ENCODE measurements around the gene TRIM71. TPM values are rescaled to one million over a fixed set of nuclear protein-coding genes. Genes with fewer than 3 reads are reported as not detected.

TRIM71 gene
- total RNA-seq, 2 donors from 2014 or later: 0.03 TPM; not detected in 1

DNA sequence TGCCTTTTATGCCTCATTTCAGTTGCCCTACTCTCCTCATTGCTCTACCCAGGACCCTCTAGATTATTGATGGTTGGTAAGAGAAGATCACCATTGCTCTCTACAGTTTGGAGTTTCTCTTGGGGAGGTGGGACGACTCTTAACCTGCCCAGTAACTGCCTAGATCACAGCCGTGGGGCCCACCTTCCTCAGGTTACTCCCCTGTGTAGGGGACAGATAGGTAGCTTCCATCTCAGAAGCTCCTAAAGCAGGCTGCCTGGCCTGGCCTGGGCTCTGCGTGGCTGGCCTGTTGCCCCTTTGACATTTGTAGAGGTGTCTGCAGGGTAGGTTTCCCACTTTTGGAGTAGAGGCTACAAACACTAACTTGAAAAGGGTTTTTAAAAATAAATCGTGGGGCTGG, 42.7 kb downstream of the TRIM71 start:
- H3K4me1 Mint-ChIP-seq: no peaks in the 10 kb centered on the region
- H3K36me3 Mint-ChIP-seq (ENCODE audit: low read depth): no peaks in the 10 kb centered on the region
- H3K27me3 Mint-ChIP-seq: peaks cover 14% of the 10 kb centered on the region
- ATAC-seq (replicated peaks): no peak
- H3K9me3 Mint-ChIP-seq: no peaks in the 10 kb centered on the region
- no peak overlapping the region for H3K27ac Mint-ChIP-seq
- no peak overlapping the region for H3K4me3 Mint-ChIP-seq

DNA sequence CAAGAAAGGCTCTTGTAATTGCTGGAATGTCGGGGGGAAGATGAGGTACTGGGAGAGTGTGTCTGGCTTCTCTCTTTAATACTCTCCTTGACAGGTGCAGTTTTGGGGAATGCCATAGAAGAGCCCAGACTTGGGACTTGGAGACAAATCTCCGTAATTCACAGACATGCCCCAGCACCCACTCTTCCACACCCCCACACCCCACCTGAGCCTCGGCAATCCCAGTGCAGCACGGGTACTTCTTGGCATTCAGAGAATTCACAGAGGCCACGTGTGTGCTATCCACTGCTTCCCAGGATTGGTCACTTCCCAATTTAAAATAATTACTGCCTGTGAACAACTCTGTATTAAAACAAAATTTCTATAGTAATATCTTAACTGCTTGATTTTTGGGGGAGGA, 43.9 kb downstream of the TRIM71 start:
- no peak for ATAC-seq (replicated peaks)
- H3K36me3 Mint-ChIP-seq (ENCODE audit: low read depth): no peaks in the 10 kb centered on the region
- H3K27me3 Mint-ChIP-seq: peaks cover 11% of the 10 kb centered on the region
- H3K4me1 Mint-ChIP-seq: no peaks in the 10 kb centered on the region
- no peaks in the 10 kb centered on the region for H3K9me3 Mint-ChIP-seq
- no peak overlapping the region for H3K4me3 Mint-ChIP-seq
- no peak overlapping the region for H3K27ac Mint-ChIP-seq

DNA sequence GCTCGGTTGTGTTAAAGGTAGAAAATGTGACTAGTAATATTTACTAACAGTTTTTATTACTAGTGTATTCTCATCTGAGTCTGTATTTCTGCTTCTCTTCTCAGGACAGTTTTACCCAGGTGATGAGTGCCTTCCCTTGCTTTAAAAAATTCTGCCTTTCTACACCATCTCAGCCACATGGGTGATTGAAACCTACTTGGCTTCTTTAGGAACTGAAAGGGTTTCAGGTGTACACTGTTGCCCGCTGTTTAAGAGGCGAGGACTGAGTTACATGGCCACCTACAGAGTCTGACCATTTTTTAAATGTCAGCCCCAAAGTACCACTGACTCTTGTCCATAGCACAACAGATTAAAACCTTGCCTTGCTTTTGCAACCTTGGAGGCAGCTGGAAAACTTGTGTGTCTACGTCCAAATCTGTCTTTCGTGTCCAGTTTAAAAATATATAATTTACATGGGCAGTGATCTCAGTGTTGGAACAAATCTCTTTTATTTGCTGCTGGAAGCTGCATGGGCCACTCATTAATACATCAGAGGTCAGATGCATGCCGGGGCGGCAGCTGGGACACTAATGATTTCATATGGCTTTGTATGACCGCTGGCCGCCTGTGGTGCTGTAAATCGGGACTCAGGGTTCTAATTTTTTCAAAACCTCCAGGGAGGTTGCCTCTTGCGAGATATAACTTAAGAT, 44.6 kb downstream of the TRIM71 start:
- H3K4me1 Mint-ChIP-seq: no peaks in the 10 kb centered on the region
- peaks cover 11% of the 10 kb centered on the region for H3K27me3 Mint-ChIP-seq
- H3K27ac Mint-ChIP-seq: no peak overlapping the region
- no peaks in the 10 kb centered on the region for H3K9me3 Mint-ChIP-seq
- no peak for ATAC-seq (replicated peaks)
- H3K36me3 Mint-ChIP-seq (ENCODE audit: low read depth): no peaks in the 10 kb centered on the region
- no peak overlapping the region for H3K4me3 Mint-ChIP-seq

DNA sequence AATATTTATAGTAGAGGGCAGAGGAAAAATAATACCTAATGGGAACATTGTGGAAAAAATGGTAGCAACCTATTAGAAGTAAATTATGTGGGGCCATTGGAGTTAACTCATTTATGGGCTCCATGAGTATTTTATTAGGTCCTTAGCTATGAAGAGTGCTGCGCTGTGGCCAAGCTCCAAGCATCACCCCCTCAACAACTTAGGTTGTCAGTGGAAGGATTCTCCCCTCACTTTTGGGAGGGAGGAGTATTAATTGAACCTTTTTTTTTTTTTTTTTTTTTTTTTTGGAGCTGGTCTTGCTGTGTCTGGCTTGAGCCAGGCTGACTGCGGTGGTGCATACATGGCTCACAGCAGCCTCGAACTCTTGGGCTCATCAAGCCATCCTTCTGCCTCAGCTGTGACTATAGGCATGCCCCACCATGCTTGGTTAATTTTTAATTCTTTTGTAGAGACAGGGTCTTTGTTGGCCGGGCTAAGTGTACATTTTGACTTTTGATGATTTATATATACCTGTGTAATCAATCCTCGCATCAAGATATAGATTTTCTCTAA, 45.2 kb downstream of the TRIM71 start:
- no peaks in the 10 kb centered on the region for H3K36me3 Mint-ChIP-seq (ENCODE audit: low read depth)
- no peak for ATAC-seq (replicated peaks)
- H3K9me3 Mint-ChIP-seq: no peaks in the 10 kb centered on the region
- peaks cover 8% of the 10 kb centered on the region for H3K27me3 Mint-ChIP-seq
- H3K27ac Mint-ChIP-seq: no peak overlapping the region
- H3K4me3 Mint-ChIP-seq: no peak overlapping the region
- H3K4me1 Mint-ChIP-seq: no peaks in the 10 kb centered on the region

DNA sequence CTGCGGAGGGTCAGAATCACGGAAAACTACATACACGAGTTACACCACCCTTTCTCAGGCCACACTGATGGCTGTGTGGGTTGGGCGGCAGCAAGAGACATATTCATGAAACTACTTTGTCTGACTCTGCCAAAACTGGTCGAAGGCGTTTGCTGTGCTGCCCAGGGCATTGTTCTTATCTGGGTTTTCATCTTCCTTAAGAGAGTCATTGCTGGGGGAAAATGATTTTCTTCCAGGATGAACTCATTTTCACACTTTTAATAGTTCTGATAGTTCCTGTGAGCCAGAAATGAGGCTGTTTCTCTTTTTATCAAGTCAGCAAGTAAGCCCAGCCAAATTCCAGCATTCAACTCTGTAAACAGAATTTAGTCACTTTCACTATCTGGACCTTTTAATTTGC, 47.6 kb downstream of the TRIM71 start:
- Mint-ChIP-seq H3K27ac (no peak overlapping the region), H3K9me3 (no peaks in the 10 kb centered on the region)
- peak; percentile 69 for ATAC-seq (replicated peaks)

DNA sequence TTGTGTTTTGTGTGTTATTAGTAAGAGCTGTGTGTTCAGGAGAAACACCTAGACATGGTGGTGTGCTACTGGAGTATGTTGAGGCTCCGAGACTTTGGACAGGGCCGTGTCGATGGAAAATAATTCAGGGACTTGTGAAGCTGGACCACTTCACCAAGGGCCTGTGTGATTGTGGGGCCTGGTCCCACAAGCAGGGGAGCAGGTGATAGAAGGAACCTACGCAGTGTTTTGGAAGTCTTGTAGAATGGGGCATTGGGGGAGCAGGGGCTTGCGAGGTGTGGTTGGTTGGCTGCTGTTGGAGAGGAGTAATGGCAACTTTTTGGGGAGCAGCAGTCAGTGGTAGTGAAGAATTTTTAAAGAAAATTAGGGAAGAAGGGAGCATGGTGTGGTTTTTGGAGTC, 48.7 kb downstream of the TRIM71 start:
- H3K27me3 Mint-ChIP-seq: peaks cover 3% of the 10 kb centered on the region
- ATAC-seq (replicated peaks): no peak
- no peaks in the 10 kb centered on the region for H3K36me3 Mint-ChIP-seq (ENCODE audit: low read depth)
- no peaks in the 10 kb centered on the region for H3K9me3 Mint-ChIP-seq
- H3K27ac Mint-ChIP-seq: no peak overlapping the region
- H3K4me3 Mint-ChIP-seq: no peak overlapping the region
- H3K4me1 Mint-ChIP-seq: no peaks in the 10 kb centered on the region

More for the DNA sequence above, 47.6 kb downstream of the TRIM71 start:
- Mint-ChIP-seq H3K27me3 (peaks cover 3% of the 10 kb centered on the region), H3K4me3 (no peak overlapping the region), H3K36me3 (ENCODE audit: low read depth) (no peaks in the 10 kb centered on the region), H3K4me1 (no peaks in the 10 kb centered on the region)

DNA sequence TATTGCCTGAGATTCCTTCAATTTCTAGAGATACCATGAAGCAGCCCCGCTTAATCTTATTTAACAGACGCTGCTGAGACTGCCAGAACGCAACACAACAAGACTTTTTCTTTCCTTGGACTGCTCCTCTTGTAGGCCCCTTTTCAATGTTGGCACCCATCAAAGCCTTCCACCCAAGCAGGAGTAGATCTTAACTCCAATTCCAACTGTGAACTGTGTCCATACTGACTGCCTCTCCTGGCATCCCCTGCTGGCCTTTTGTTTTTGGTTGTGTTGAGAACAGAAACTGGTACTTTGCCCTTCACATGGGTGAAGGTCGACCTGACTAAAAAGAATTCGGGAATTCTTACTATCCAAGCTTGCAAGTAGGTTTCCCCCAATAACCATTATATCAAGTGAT, 50.2 kb downstream of the TRIM71 start:
- Mint-ChIP-seq H3K4me3 (no peak overlapping the region), H3K27me3 (peaks cover 7% of the 10 kb centered on the region), H3K9me3 (no peaks in the 10 kb centered on the region), H3K36me3 (ENCODE audit: low read depth) (no peaks in the 10 kb centered on the region), H3K4me1 (no peaks in the 10 kb centered on the region), H3K27ac (no peak overlapping the region)
- no peak for ATAC-seq (replicated peaks)

DNA sequence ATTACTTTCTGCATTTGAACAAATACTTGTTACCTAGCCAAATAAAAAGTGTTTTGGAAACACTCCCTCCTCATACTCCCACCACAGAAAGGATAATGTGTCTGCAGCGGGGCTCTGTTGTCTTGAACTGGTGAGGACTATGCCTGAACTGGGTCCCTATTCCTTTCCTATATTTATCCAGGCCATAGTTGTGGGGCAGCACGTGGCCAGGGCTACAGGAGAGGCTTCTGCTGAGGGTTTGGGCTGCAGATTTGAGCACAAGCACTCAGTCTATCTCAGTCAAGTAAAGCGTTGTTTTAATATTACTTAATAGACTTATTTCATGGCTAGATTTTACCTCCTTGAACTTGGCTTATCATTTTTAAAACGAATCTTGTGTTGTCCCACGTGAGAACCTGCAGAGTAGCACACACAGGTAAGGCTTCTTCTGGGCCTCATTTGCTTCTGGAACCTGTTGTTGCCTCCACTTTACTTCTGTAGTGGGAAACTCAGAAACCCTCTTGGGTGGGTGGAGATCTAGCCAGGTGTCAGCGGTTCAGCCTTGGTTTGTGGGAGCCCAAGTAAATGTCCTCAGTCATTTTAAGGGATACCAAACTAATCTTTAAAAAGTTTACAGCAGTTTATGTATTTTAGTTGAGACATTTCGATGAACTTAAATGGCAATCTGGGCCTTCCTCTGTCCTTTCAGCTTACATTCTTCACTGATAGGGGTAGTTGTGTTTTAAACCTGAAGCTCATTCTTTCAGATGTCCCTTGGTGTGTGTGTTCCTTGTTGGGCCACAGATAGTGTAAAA, 51.1 kb downstream of the TRIM71 start:
- H3K27ac Mint-ChIP-seq: no peak overlapping the region
- H3K4me1 Mint-ChIP-seq: no peaks in the 10 kb centered on the region
- no peaks in the 10 kb centered on the region for H3K36me3 Mint-ChIP-seq (ENCODE audit: low read depth)
- H3K9me3 Mint-ChIP-seq: no peaks in the 10 kb centered on the region
- H3K27me3 Mint-ChIP-seq: peaks cover 7% of the 10 kb centered on the region
- no peak for ATAC-seq (replicated peaks)
- H3K4me3 Mint-ChIP-seq: no peak overlapping the region

DNA sequence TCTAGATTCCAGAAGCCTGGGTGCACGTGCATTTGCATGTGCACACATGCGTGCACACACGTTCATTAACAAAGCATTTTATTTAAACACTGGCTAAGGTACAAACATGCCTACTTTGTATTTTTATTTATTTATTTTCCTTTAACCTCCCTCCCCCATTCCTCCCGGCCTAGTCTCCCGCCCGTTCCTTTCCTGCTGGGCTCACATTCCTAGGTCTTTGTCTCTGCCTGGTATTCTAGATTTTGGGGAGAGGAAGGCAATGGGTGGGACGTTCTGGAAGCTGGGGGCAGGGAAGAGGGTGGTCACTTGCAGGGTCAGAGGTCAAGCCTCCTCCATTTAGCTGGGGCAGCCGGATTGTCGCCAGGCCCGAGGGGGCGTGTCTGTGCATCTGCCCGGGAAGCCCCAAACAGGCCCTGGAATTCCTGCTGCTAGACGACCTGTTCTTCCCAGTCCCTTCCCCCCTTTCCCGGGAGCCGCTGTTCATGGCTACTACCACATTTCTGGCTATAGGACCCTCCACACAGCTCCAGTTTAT, 51.8 kb downstream of the TRIM71 start:
- Mint-ChIP-seq H3K27ac (no peak overlapping the region), H3K4me3 (no peak overlapping the region), H3K9me3 (no peaks in the 10 kb centered on the region), H3K4me1 (no peaks in the 10 kb centered on the region), H3K27me3 (peaks cover 4% of the 10 kb centered on the region), H3K36me3 (ENCODE audit: low read depth) (no peaks in the 10 kb centered on the region)
- no peak for ATAC-seq (replicated peaks)

DNA sequence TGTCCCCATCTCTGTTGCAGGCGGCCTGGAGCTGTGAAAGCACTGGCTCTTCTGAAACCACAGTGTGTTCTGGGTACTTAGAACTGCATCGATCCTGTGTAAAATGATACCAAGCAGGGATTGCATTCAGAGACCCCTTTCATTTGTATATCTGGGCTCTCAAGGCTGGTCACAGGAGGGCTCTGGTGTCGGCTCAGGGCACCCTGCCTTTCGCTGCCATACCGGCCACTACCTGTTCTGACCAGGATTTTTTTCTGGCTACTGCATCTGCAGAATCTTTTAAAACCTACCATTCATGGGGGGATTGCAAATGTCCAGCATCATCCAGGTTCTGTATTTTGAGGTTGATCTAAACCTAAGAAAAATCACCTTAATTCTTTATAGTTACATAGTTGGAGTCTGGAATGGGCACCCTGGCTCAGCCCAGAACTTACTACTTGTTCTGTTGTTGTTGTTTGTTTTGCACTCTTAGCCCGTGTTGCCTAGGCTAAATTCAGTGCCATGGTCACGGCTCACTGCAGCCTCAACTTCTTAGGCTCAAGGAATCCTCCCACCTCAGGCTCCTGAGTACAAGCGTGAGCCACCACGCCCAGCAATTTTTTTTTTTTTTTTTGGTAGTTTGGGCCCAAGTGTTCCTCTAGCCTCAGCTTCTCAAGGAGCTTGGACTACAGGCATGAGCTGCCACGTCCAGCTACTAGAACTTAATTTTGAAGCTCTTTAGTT, 52.7 kb downstream of the TRIM71 start:
- H3K27me3 Mint-ChIP-seq: peaks cover 4% of the 10 kb centered on the region
- no peaks in the 10 kb centered on the region for H3K9me3 Mint-ChIP-seq
- H3K27ac Mint-ChIP-seq: no peak overlapping the region
- ATAC-seq (replicated peaks): no peak
- H3K4me3 Mint-ChIP-seq: no peak overlapping the region
- no peaks in the 10 kb centered on the region for H3K4me1 Mint-ChIP-seq
- no peaks in the 10 kb centered on the region for H3K36me3 Mint-ChIP-seq (ENCODE audit: low read depth)

DNA sequence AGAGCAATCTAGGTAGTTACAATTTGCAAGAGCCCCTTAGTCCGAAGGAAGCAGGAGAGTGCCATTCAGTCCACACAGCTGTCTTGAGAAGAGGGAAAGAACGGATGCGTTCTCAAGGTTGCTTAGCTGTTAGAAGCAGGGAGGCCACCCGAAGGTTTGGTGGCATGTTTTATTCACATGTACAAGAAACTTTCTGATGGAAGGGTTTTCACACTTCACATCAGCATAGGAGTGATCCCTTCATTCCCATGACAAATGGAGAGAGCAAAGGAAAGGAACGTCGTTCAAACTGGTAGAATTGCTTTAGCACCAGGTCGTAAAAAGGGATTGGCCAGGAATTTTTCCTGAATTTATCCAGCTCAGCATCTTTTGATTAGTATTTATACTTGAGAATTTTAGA, 53.5 kb downstream of the TRIM71 start:
- no peaks in the 10 kb centered on the region for H3K9me3 Mint-ChIP-seq
- no peak overlapping the region for H3K27ac Mint-ChIP-seq
- ATAC-seq (replicated peaks): no peak
- no peaks in the 10 kb centered on the region for H3K36me3 Mint-ChIP-seq (ENCODE audit: low read depth)
- peaks cover 4% of the 10 kb centered on the region for H3K4me1 Mint-ChIP-seq
- peaks cover 4% of the 10 kb centered on the region for H3K27me3 Mint-ChIP-seq
- H3K4me3 Mint-ChIP-seq: no peak overlapping the region

DNA sequence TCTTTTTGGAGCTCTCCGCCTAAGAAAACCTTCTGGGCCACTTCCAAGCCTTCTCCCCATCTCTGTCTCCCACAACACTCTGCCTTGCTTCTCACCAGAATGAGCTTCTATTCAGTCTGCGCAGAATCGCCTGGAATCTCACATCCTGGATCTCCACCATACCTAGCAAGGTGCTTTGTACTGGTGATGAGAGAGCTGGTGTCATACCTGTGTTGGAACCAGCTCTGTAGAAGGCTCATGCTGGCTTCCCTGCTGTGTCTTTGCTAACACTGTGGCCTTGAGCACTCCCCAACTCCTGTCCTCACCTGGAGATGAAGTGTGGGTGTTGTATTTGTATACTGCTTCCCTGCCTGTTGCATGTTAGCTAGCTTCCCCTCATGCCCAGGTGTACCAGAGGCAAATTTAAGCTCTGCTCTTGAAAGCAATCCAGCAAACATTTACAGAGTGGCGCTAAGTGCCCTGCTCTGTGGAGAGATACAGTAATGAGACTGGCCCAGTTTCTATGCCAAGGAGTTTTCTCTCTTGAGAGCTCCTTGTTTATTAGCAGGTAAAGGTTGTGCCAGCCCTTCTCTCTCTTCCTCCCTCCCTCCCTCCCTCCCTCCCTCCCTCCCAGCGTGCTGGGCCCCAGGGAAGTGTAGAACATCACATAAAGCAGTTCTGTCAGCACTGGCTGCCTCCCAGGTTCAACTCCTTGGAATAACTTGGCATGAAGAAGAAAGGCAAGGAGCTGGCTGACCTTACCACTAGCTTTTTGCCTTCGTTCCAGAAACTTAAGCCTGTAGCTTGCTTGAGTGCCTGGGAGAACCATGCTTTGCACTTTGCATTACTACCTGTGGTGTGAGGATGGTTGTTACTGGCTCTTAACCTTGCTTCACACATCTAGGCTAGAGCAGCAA, 54.9 kb downstream of the TRIM71 start:
- H3K27me3 Mint-ChIP-seq: peaks cover 12% of the 10 kb centered on the region
- H3K4me1 Mint-ChIP-seq: peaks cover 4% of the 10 kb centered on the region
- no peaks in the 10 kb centered on the region for H3K9me3 Mint-ChIP-seq
- H3K27ac Mint-ChIP-seq: no peak overlapping the region
- no peak overlapping the region for H3K4me3 Mint-ChIP-seq
- H3K36me3 Mint-ChIP-seq (ENCODE audit: low read depth): no peaks in the 10 kb centered on the region
- no peak for ATAC-seq (replicated peaks)

DNA sequence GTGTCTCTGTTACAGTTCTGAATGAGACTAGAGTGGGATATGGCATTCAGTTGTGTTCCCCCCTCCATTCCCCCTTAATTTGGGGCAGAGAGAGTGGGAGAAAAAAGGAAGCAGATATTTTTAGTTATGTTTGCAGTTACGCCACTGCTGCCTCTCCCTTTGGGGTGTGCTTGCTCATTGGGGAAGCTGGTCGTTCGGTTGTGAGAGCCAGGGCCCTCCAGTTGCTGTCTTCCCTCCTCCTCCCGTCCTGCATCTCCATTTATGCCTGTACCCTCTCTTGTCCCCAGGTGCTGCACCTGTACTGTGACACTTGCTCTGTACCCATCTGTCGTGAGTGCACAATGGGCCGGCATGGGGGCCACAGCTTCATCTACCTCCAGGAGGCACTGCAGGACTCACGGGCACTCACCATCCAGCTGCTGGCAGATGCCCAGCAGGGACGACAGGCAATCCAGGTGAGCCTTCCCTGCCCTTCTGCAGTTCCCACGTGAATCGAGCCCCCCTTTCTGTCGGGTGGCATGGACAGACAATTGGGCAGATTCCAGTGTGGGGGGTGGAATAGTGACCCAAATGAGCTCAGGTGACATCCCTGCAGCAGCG, 55.8 kb downstream of the TRIM71 start:
- peaks cover 4% of the 10 kb centered on the region for H3K4me1 Mint-ChIP-seq
- ATAC-seq (replicated peaks): no peak
- H3K27me3 Mint-ChIP-seq: peaks cover 14% of the 10 kb centered on the region
- H3K4me3 Mint-ChIP-seq: no peak overlapping the region
- H3K27ac Mint-ChIP-seq: no peak overlapping the region
- H3K36me3 Mint-ChIP-seq (ENCODE audit: low read depth): no peaks in the 10 kb centered on the region
- H3K9me3 Mint-ChIP-seq: no peaks in the 10 kb centered on the region

All from activated T-helper 17 cell treated with anti-CD3 and anti-CD28 coated beads, Interleukin-2, amount 50 U/mL, for 72 hours (primary cell).